NOMO-1 treated with dmso at 0.1 percent for 144 hours (cell line): ENCODE measurements around the gene CMTR1.

Experiments used
- DNase-seq: peaks from one replicate; lab custom pipeline; 2025; ENCODE audit not compliant: unreplicated experiment; lab: John Stamatoyannopoulos, UW

The CMTR1 gene

DNA sequence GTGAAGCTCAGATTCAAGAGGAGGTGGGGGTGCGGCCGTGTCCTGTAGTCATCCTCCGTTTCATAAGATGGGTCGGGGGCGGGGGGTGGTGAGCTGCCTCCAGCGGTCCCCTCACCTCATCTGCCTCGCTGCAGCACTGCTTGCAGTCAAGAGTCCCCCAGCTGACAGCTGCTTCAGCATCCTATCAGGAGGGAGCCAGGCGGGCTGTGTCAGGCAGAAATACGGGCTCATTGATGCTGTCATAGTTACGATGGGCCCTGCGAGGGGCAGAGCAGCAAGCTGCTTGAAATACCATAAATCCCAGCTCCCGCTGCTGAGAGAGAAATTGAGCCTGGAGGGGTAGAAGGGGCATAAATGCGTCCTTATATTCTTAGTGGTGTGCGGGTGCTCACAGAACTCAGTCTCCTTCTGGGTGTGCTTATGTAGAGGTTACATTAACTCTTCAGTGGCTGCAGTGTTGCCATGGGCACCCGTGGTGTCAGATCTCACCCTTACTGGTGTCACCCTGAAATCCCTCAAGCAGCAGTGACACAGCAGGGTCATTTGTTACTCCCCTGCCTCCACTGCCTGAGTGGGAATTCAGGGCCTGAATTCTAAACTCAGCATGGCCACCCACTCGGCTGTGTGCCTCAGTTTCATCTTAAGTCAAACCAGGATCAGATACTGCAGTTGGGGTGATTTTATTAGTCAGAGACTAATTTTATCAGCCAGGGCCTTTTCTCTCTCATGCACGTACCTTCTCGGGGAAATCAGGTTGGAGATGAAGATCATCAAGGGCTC is 44.8 kb downstream of the CMTR1 start:
- DNase-seq = no peak

DNA sequence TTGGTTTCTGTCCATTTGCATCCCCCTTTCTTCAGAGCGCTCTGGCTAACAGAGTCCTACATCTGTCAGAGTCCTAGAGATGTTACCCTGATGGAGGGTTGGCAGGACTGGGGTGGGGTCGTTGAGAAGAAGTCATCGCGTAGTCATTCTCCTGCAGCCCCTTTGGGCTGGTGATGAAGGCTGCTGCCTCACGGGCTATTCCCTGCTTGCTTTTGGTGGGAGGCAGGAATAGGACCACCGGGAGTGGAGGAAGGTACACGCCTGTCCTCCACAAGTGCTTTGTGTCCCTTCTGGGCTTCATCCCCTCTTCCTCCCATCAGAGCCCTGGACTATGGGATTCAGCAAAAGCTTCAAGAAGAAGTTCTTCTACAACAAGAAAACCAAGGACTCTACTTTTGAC is 45.8 kb downstream of the CMTR1 start:
- no peak for DNase-seq

DNA sequence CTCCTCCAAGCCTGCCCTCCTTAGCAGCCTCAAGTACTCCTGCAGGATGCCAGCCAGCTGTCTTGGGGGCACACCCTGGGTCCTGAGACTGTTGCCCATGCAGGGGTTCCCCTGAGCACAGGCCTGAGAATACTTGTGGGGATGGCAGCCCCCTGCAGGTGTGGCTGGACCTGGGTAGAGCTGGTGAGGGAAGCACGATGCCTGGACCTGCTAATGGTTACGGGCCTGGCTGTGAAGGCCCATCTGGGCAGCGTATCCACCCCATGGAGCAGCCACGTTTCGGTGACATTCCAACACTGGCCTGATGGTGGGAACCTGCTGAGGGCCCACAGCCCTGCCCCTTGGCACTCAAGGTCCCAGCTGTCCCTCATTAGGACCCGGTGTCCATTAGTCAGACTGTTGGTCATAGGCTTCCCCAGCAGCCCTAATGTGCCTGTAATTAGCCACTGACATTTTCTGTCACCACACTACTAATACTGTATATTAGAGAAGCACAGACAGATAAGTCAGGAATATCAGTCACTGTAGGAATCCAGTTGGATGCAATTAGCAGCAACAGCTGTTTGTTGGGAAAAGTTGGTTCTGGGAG is 46.3 kb downstream of the CMTR1 start:
- no peak for DNase-seq

DNA sequence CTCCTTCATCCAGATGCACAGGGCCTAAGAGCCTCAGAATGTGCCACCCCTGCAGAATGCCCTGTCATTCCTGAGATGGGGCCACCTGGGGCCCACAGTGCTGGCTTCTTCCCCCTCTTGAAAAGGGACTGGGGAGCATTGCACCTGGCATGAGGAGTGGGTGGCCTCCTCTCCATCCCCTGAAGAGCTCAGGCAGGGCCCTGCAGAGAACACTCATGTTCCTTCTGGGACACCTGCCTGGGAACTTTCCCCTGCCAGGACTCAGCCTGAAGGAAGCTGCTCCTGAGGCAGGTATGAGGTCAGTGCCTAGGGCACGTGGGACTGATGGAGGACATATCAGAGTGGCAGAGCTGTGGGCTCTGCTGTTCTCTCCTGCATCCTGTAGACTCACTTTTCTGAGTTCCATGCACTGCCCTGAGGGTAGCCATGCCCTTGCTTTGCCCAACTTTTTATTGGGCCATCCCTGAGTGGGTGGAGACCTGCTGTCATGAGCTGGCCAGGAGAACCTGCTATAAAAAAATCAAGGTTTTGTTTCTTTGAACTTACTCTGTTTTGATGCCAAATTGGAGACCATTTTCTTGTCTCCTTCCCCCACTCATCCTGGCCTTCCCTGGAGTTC is 47.2 kb downstream of the CMTR1 start:
- DNase-seq = no peak

DNA sequence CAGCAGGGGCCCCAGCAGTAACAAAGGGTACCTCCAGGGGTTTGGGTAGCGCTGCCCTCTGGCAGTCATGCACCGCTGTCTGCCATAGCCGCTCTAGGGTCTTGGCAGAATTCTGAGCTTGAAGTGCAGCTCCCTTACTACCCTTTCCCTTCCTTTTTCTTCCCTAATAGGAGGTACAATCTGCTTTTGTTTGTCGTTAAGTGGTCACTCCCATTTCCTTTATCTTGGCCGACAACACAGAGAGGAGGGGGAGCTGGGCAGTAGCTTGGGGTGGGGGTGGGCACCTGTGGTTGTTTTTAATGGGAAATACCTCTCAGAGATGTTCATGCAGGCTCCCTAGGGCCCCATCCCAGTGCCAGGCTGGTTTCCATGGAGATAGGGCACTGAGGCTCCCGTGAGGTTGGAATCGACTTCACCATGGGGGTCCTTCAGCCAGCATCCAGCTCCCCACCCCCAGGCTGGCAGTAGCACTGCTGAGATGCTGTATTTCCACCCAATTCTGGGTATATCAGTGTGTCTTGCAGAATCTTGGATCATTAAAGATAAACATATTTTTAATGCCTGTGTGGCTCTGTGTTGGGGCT is 48.0 kb downstream of the CMTR1 start:
- no peak for DNase-seq

DNA sequence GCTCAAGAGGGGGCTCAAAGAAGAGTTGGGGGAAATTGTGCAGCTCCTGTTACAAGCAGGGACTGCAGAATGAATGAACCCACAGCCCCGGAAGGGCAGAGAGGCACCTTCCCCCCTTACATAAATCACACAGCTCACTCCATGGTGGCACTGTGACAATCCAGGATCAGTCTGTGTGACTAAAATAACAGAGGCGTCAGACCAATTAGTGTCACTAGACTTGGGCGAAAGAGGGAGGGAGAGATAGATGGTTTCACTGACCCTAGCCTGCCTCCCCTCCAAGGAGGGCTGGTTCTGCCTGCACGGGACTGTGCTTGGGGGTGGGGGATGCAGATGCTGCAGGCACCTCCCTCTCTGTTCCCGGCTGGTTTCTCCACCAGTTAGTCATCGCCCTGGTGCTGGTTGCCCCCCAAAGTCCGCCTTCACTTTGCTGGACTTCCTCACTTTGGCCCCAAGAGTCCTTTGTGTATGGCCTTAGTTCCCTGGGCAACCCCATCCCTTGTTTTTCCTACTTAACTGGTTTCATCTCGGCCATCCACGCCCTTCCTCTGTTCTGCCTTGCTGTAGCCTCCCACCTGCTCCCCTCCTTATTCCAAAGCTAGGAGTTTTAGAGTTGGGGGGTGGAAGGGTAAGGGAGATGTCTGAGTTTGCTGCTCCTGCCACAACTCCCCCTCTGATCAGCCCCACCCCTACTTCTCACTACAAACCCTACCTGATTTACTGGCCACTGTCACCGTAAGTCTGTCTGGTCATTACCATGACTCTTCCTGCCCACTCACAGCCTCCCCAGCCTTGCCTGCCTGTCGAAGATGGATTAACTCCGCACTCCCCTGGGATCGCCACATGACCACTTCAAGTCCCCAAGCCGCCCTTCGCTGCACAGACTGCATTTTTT is 48.9 kb downstream of the CMTR1 start:
- no peak for DNase-seq

DNA sequence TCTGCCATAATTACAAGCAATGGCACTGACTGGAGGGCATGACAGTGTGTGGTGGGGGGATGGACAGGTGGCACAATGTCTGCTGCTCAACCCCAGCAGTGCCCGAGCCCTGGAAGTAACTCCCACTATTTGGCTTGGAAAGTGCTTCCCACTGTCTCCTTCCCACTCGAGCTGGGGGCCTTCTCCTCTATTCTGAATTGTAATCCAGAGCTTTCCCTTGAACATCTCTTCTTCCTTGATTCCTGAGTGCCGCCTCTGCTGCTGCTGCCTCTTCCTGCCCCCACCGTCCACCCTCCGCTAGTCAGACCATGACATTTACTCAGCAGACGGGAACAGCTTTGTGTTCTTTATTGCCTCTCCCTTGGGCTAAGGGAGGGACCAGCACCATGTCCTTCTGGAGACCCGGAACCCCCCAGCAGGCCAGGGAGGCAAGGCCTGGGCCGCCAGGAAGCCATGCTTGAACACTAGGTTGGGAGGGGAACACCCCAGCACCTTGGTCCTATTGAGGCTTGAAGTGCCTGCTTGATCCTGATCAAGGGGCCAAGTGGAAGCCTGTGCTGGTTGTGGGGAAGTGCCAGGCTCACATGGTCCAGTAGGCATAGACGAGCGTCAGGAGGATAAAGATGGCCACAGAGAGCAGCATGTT is 49.7 kb downstream of the CMTR1 start:
- no peak for DNase-seq

DNA sequence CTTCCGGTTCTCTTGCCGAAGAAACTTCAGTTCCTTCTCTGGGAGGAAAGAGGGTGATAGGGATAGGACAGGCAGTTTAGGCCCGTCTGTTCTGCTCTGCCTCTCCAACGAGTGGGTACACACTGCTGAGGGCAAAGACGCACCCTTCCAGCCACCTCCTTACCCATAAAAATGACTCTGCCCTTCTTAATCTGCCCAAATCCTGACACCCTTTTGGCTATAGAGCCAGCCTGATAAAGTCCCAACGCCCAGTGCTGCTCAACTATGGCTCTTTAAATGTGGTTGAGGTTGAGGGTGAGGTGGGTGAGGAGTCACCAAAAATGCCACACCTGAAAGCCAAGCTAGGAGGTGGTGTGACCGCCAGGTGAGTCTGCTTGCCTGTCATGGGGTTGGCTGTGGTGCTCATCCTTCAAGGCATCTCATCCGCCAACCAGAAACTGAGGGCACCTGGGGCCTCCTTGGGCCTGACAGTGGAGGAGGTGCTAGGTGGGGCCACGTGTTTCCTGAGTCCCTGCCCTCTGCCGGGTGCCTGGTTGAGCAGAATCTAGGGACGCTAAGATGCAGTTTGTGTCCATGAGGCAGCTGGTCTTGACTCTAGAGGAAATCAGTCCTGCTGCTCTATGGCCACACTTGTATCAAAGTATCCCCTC is 50.4 kb downstream of the CMTR1 start:
- DNase-seq = no peak

DNA sequence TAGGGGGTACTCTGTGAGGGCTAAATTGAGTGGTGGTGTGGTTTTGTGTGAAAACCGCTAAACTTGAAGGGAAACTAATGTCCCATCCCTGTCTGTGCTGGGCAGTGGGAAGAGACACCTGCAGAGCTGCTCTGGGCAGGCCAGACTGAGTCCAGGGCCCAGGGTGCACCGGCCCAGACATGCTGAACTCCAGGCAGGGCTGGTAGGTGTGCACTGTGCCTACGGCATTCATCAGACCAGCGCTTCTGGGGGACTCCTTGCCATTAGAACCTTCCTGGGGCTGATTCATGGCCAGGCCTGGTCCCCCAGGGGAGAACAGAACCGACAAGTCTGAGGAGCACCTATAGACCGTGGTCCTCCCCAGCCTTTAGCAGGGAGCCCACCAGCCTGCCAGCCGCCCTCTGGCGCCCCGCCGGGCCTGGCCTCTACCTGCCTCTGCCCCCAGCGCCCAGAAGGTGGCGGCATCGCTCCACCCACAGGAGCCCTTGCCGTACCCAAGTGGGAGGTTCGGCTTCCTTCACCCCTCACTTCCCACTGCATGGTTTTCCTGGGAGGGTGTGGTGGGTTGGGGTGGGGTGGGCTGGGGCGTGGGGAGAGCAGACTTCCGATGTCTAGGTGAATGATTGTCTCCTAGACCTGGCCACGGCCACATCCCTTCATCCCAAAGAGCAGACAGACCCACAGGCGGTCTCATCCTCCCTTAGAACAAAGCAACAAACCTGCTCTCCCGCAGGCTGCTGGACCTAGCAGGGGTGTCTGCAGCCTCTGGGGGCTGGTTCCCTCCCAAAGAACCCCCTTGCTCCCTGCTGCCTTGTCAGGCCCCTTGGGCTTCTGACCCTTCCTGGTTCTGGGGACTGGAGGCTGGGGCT is 51.1 kb downstream of the CMTR1 start:
- no peak for DNase-seq

DNA sequence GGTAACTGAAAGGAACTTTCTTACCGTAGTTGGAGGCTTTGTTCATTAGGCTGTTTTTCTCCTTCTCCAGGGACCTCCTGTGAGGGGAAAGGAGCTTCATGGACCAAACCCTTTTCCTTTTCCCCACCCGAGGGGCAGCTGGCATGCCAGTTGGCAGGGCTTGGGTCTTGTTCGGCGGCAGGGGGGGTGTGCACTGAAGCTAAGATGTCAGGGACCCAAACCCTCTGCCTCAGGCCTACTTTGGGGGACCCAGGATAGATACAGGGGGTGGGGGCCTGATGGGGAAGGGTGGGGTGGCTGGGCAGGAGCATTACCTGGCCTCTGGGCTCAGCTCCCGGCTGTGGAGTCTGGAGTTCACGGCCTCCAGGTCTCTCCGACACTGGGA is 51.8 kb downstream of the CMTR1 start:
- no peak for DNase-seq

DNA sequence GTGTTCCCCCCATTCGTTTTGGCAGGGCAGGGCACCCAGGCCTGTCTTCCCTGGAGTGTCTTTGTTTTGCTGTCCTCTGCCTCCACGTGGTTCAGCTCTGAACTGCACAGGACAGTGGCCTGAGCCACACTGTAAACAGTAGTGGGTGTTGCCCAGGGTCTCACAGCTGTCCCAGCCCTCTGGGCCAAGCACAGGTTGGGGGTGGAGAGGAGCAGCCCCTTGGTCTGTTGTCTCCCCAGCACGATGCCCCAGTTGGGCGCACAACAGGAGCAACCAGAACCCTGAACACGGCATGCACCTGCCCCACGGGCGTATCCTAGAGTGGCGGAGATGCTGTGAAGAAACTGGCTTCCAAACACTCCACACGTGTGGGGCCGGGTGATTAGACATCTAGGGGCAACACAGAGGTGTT is 52.3 kb downstream of the CMTR1 start:
- DNase-seq = no peak

DNA sequence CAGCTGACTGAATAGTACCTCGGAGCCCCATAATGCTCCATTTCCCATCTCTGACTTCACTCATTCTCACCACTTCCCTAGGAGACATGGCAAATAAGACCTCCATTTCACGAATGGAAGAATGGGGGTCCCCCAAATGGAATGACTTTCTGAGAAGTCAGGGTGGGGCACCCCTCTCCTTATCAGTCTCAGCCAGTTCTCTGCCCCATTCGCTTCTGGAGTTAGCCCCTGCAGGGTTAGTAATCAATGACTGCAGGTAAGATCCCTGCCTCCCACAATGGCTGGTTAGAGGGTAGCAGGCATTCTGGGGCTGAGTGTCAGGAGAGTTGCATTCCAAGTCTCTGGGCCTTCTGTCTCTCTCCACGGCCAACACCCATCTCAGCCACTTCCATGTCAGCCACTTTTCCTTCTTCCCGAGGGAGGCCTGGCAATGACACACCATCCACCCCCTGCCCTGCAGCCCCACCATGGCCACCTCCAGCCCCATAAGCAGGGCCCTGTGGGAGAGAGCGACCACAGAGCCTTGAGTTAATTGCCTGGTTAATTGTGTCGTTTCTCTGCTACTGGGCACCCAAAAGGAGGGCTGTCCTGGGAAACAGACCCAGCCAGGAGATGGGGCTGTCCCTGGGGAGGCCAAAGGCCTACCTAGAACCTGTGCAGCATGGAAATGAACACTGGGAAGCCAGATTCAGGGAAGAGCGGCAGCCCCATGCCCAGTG is 53.3 kb downstream of the CMTR1 start:
- DNase-seq = no peak

DNA sequence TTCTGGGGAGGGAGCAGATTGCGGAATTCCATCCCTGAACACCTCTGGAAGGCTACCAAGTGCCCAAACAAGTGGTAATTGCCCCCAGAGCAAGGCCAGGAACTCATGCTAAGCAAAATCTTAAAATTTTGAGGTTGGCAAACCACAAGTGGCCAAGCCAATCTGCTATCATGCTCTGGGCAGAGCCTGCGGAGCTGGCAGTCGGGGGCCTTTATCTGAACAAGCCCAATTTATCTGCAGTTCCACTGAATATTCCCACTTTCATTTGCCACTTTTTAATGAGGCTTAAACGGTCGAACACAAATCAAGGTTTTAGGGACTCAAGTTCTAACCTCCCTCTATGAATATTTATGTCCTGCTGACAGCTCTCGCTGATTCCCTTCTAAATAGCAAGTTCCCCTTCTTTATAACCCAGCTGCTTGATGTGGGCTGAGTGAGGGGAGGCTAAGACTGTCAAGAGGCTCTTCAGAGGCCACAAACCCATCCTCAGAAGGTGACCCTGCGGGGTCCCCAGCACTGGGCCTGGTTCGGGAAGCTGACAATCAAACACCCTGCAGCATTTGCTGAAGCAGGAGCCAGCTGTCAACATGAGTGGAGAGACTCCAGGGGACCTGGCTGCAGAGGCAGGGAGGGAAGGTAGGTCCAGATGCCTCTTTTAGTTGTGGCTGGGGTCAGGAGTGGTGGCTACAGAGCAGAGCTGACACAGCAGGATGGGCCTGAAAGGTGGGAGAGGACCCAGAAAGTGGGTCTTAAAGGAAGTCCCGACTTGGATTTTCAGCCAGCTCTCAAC is 54.8 kb downstream of the CMTR1 start:
- no peak for DNase-seq

DNA sequence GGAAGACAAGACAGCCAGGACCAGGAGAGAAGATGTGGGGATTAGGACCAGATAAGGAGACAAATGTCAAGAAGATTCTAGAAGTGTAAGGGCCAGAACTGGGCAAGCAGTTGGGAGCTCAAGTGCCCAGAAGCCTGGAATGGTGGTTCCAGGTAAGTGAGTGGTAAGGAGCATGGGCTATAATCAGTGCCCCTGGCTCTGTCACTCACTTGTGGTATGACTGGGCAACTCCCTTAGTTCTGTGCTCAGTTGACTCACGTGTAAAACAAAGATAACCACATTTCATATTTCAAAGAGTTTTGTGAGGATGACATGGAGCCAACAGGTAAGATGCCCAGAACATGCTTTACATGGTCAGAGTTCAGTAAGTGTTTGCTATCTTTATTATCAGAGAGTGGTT is 55.5 kb downstream of the CMTR1 start:
- DNase-seq = no peak

DNA sequence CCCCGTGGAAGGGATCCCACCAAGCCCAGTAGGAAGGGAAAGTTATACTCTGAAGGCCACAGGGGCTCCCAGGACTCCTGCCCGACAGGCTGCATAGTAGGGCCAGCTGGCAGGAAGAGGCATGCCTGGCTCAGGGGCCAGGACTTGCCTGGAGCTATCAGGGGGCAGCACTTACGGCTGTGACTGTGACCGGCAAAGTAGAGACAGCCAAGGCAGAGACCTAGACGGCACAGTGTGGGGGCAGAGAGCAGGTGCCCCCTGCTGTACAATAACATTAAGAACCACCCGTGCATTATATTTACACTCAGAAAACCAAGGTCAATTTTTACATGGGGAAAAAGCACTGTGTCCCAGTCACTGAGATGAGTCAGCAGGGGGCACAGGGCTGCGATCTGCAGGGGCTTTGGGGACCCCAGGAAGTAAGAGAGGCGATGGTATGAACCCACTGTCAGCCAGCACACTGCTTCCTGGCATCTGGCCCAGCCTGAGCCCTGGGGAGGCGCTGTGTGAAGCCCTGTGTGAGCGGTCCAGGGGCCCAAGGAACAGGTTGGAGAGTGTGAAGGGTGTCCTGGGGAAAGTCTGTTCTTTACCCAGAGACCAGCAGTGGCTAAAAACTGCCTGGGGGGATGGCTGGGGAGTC is 56.8 kb downstream of the CMTR1 start:
- DNase-seq = no peak

DNA sequence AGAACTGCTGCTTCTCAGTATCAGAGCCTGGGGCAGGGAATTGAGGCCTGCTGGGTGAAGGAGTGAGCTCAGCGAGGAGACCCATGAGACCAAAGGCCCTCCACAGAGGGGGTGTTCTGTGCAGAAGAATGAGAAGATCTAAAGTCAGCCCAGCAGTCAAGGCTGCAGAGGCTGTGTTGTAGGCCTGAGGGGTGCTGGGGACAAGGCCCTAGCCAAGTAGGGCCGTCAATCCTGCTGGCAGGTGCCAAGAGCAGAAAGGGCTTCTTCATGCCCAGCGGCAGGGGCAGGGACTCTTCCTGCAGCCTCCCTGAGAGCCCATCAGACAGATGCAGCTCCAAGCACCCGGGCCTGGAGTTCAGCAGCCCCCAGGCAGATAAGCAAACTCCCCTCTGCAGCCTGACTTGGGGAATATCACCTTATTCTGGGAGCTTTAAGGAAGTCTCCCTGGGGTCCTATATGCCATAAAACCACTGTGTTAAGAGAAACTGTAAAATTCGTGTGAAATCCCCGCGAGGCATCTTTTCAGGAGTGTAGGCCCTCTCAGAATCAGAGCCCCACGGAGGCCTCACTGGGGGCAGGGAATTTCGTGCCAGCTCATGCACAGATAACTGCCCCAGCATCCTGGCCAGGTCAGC is 57.6 kb downstream of the CMTR1 start:
- DNase-seq = no peak
